ENCODE measurements around the gene SMYD3. TPM values are rescaled to one million over a fixed set of nuclear protein-coding genes. Genes with fewer than 3 reads are reported as not detected.
A peak's percentile ranks its signal among the peaks of the same experiment; 100 is the strongest.

Gene SMYD3
- total RNA-seq, 4 donors from 2014 or later = 11.6 to 26.9 (median 18.3) TPM

DNA sequence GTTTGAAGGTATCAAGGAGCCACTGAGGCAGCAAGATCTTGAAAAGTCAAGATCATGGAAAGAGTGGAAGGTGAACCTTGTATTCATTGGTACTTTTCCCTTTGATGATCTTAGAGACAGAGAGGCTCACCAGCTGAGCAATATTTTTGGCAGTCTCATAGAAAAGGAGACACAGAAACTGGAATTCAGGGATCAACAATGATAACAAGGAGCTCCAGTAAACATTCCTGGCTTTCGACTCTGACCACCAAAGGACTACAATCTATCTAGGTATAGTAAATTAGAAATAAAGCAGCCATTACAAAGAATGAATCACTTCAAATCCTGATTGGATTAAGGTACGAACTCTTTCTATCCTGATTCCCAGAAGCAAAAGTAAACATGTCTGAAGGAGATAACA lies 736.9 kb downstream of the SMYD3 start:
- peaks cover 0 to 5% of the 10 kb centered on the region in 2 donors for H3K36me3 ChIP-seq
- no peak overlapping the region for H3K4me3 ChIP-seq
- TF ChIP-seq POLR2AphosphoS5 (IDR thresholded peaks at IDR 0.05) (no peak), POLR2A (IDR thresholded peaks at IDR 0.05) (no peak)
- TF ChIP-seq, protein P1, sequence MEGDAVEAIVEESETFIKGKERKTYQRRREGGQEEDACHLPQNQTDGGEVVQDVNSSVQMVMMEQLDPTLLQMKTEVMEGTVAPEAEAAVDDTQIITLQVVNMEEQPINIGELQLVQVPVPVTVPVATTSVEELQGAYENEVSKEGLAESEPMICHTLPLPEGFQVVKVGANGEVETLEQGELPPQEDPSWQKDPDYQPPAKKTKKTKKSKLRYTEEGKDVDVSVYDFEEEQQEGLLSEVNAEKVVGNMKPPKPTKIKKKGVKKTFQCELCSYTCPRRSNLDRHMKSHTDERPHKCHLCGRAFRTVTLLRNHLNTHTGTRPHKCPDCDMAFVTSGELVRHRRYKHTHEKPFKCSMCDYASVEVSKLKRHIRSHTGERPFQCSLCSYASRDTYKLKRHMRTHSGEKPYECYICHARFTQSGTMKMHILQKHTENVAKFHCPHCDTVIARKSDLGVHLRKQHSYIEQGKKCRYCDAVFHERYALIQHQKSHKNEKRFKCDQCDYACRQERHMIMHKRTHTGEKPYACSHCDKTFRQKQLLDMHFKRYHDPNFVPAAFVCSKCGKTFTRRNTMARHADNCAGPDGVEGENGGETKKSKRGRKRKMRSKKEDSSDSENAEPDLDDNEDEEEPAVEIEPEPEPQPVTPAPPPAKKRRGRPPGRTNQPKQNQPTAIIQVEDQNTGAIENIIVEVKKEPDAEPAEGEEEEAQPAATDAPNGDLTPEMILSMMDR (IDR thresholded peaks at IDR 0.05) = no peak
- no peak overlapping the region for H3K27ac ChIP-seq
- ATAC-seq = no peak
- H3K27me3 ChIP-seq = no peaks in the 10 kb centered on the region
- peaks cover 0 to 22% (median 0%) of the 10 kb centered on the region in 3 donors for H3K4me1 ChIP-seq
- no peaks in the 10 kb centered on the region for H3K9me3 ChIP-seq
- WGBS, 2 donors (ENCODE audit: low coverage in 1 of 2) = 77 to 83% methylated on average over 2 of the region's 2 CpGs

DNA sequence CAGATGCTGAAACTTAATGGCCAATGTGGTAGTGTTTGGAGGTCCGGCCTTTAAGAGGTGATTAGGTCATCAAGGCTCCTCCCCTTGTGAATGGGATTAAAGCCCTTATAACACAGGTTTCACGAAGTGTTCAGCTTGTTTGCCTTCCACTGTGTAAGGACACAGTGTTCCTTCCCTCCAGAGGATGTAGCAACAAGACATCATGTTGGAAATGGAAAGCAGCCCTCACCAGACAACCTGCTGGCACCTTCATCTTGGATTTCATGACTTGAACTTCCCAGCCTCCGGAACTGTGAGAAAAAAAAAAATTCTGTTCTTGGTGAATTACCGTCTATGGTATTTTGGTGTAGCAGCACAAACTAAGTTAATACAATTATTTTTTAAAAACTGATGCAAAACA lies 738.5 kb downstream of the SMYD3 start:
- WGBS, 2 donors (ENCODE audit: low coverage in 1 of 2) = 95 to 100% methylated on average over 2 to 3 of the region's 4 CpGs
- H3K4me1 ChIP-seq = peaks cover 0 to 22% (median 0%) of the 10 kb centered on the region in 3 donors
- H3K36me3 ChIP-seq = peaks cover 0 to 10% of the 10 kb centered on the region in 2 donors
- no peak overlapping the region for H3K4me3 ChIP-seq
- no peak for ATAC-seq
- H3K9me3 ChIP-seq = no peaks in the 10 kb centered on the region
- no peak overlapping the region for H3K27ac ChIP-seq
- no peaks in the 10 kb centered on the region for H3K27me3 ChIP-seq
- peak; percentile 24 for TF ChIP-seq POLR2AphosphoS5 (IDR thresholded peaks at IDR 0.05)
- TF ChIP-seq, protein P1 (IDR thresholded peaks at IDR 0.05) = no peak

DNA sequence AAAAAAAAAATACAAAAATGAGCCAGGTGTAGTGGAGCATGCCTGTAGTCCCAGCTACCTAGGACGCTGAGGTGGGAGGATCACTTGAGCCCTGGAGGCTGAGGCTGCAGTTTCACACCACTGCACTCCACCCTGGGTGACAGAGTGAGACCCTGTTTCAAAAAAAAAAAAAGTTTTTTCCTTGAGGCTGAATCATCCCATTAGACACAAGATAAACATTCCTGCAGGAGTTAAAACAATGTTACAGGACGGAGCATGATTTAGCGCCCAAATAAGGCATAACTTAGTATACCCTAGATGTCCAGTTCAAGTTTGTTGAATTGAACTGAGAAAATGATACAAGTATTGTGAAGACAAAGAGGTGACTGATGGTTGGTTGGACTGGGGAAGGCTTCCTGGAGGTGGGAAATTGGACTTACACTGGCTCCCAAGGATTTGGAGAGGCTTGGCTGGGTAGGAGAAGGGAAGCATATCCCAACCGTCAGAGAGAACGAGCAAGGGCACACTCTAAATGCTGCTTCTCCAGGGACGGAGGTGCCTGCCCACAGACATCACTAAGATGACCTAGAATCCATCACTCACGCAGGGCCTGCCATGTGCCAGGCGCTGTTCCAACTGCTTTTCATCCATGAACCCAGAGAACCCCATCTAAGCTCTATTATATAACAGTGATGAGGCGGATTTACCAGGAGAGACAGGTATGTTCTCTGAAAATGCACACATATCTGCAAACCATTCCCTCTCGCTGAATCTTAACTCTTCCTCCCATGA lies 741.7 kb downstream of the SMYD3 start:
- ATAC-seq = no peak
- Histone ChIP-seq H3K27me3 (no peaks in the 10 kb centered on the region), H3K27ac (no peak overlapping the region), H3K36me3 (peaks cover 0 to 15% of the 10 kb centered on the region in 2 donors), H3K4me3 (no peak overlapping the region), H3K4me1 (peaks cover 0 to 4% (median 0%) of the 10 kb centered on the region in 3 donors), H3K9me3 (no peaks in the 10 kb centered on the region)
- TF ChIP-seq POLR2AphosphoS5 (IDR thresholded peaks at IDR 0.05) (no peak), POLR2A (IDR thresholded peaks at IDR 0.05) (no peak), EP300 (IDR thresholded peaks at IDR 0.05) (no peak)
- TF ChIP-seq, protein P1 (IDR thresholded peaks at IDR 0.05) = no peak
- 72 to 88% methylated on average over 7 to 10 of the region's 10 CpGs for WGBS, 2 donors (ENCODE audit: low coverage in 1 of 2)

DNA sequence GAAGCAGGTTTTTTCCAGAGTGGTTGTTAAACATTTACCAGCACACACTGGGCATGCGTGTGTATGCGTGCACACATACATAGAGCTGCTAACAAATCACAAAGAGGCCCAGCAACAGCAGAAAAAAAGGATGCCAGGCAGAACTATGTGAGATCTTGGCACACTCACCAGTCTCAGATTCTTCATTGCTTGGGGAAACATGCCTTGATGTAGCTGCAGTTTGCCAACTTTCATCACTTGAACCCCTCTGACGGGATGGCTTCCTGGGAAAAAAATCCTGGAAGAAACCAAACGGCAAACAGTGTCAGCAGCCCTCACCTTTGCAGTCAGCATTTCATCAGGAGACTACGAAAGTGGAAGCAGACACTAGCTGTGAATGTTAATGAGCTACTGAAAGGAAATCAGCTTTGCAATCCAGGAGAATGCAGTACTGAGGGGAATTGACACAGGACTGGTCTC lies 743.2 kb downstream of the SMYD3 start:
- Histone ChIP-seq H3K4me1 (no peaks in the 10 kb centered on the region), H3K9me3 (no peaks in the 10 kb centered on the region), H3K27me3 (no peaks in the 10 kb centered on the region), H3K27ac (no peak overlapping the region), H3K4me3 (no peak overlapping the region), H3K36me3 (peaks cover 0 to 15% of the 10 kb centered on the region in 2 donors)
- WGBS, 2 donors (ENCODE audit: low coverage in 1 of 2) = 80% methylated on average over 5 of the region's 5 CpGs; no CpG with 5 or more reads in 1 of the 2 donors
- TF ChIP-seq POLR2A (IDR thresholded peaks at IDR 0.05) = no peak
- no peak for TF ChIP-seq EP300 (IDR thresholded peaks at IDR 0.05)
- no peak for TF ChIP-seq POLR2AphosphoS5 (IDR thresholded peaks at IDR 0.05)
- TF ChIP-seq, protein P1 (IDR thresholded peaks at IDR 0.05) = no peak
- no peak for ATAC-seq

DNA sequence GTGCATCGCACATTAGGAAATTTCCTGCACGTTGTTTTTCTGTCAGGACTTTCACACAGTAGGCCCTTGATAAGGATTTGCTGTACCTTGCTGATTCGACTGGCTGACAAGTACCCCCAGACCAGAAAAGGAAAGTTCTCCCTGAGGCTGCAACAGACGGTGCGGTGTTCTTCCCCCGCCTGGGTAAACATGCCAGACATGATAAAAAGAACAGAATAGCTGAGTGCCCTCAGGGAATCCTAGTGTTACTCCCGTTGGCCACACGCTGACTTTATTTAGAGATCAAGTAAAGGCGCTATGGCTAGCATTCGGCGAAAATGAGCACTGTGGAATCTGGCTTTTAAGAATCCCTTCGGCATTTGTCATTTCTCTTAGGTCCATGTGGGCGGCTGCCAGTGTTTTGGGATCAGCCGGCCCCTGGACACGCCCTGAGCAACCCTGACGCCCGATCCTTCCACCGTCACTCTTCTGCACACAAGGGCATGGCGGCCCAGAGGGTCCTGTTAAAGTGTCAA lies 744.6 kb downstream of the SMYD3 start:
- no peak overlapping the region for H3K4me3 ChIP-seq
- no peaks in the 10 kb centered on the region for H3K9me3 ChIP-seq
- WGBS, 2 donors (ENCODE audit: low coverage in 1 of 2) = 60 to 91% methylated on average over 1 to 7 of the region's 19 CpGs

More for the DNA sequence above, 744.6 kb downstream of the SMYD3 start:
- Histone ChIP-seq H3K36me3 (peaks cover 0 to 15% of the 10 kb centered on the region in 2 donors), H3K4me1 (no peaks in the 10 kb centered on the region), H3K27ac (no peak overlapping the region), H3K27me3 (no peaks in the 10 kb centered on the region)
- no peak for ATAC-seq
- no peak for TF ChIP-seq POLR2AphosphoS5 (IDR thresholded peaks at IDR 0.05)
- TF ChIP-seq, protein P1 (IDR thresholded peaks at IDR 0.05) = no peak
- TF ChIP-seq EP300 (IDR thresholded peaks at IDR 0.05) = no peak
- TF ChIP-seq POLR2A (IDR thresholded peaks at IDR 0.05) = no peak

All from gastroesophageal sphincter (tissue), 4 donors.